Mesenteric fat pad (tissue), 1 donor: ENCODE measurements around the gene DLEC1. TPM values are rescaled to one million over a fixed set of nuclear protein-coding genes. Genes with fewer than 3 reads are reported as not detected.

Experiments
- DNase-seq: peaks from one replicate; pipeline ENCODE4 v3.0.0-alpha.2; 2020; ENCODE audit warnings: low spot score
- total RNA-seq: library from RNA; stranded (reverse); fragmentation: NEBNext Ultra II Directional; extraction: Animal tissue kit (Norgen Biotek cat#: 25700); gene quantifications from one replicate; pipeline ENCODE4 v1.2.1, GENCODE V29; 2021
- donor health status: DM: yes; HTN: yes; CAD: no.

DLEC1 gene
- total RNA-seq, 1 donor from 2014 or later = 1.9 TPM

GRCh38 chr3:38105525-38105924 is 66.5 kb downstream of the DLEC1 start:
- DNase-seq = no peak

GRCh38 chr3:38107911-38108648 is 69.1 kb downstream of the DLEC1 start:
- DNase-seq = peak; percentile 62

GRCh38 chr3:38108649-38109579 is 69.9 kb downstream of the DLEC1 start:
- DNase-seq = peak; percentile 87

- peak; percentile 60 for DNase-seq
Observed at GRCh38 chr3:38109580-38110313, 70.7 kb downstream of the DLEC1 start.

- DNase-seq = peak; percentile 77
Observed at GRCh38 chr3:38110314-38111050, 71.5 kb downstream of the DLEC1 start.

- peak; percentile 33 for DNase-seq
Observed at GRCh38 chr3:38111201-38111600, 72.2 kb downstream of the DLEC1 start.

- peak; percentile 76 for DNase-seq
Observed at GRCh38 chr3:38111696-38112377, 72.8 kb downstream of the DLEC1 start.

- DNase-seq = peak; percentile 83
Observed at GRCh38 chr3:38112378-38112761, 73.4 kb downstream of the DLEC1 start.

GRCh38 chr3:38114052-38114874 is 75.3 kb downstream of the DLEC1 start:
- DNase-seq = peak; percentile 62

GRCh38 chr3:38114875-38115644 is 76.1 kb downstream of the DLEC1 start:
- peak; percentile 64 for DNase-seq

GRCh38 chr3:38115645-38116427 is 76.8 kb downstream of the DLEC1 start:
- peak; percentile 83 for DNase-seq

GRCh38 chr3:38116471-38117162 is 77.6 kb downstream of the DLEC1 start:
- peak; percentile 75 for DNase-seq

GRCh38 chr3:38117163-38117716 is 78.2 kb downstream of the DLEC1 start:
- peak; percentile 87 for DNase-seq

- no peak for DNase-seq
Observed at GRCh38 chr3:38117748-38118420, 78.9 kb downstream of the DLEC1 start.

- peak; percentile 53 for DNase-seq
Observed at GRCh38 chr3:38118421-38119247, 79.6 kb downstream of the DLEC1 start.

- peak; percentile 41 for DNase-seq
Observed at GRCh38 chr3:38119248-38119544, 80.2 kb downstream of the DLEC1 start.
